ENCODE measurements around the gene VDR.
"Not testable (repeated sequence)": the region's sequence is repeated elsewhere in the genome, so short reads cannot be mapped to it uniquely, and the experiment has no call there.

VDR gene

GRCh38 chr12:47843226-47843980 is 61.4 kb downstream of the VDR start:
- DNase-seq = no peak

- DNase-seq = not testable (repeated sequence)
Observed at GRCh38 chr12:47842543-47842942, 62.3 kb downstream of the VDR start.

- DNase-seq = no peak
Observed at GRCh38 chr12:47841910-47842309, 62.9 kb downstream of the VDR start.

GRCh38 chr12:47841501-47841900 is 63.3 kb downstream of the VDR start:
- DNase-seq = no peak

GRCh38 chr12:47840571-47840970 is 64.2 kb downstream of the VDR start:
- DNase-seq = no peak

- DNase-seq = no peak
Observed at GRCh38 chr12:47839214-47839876, 65.4 kb downstream of the VDR start.

- DNase-seq = peak; percentile 16
Observed at GRCh38 chr12:47838286-47838931, 66.4 kb downstream of the VDR start.

- peak; percentile 71 for DNase-seq
Observed at GRCh38 chr12:47837190-47838171, 67.3 kb downstream of the VDR start.

GRCh38 chr12:47835831-47836155 is 69.0 kb downstream of the VDR start:
- DNase-seq = no peak

GRCh38 chr12:47835006-47835830 is 69.6 kb downstream of the VDR start:
- no peak for DNase-seq

GRCh38 chr12:47834199-47834903 is 70.4 kb downstream of the VDR start:
- DNase-seq = no peak

GRCh38 chr12:47833591-47834012 is 71.2 kb downstream of the VDR start:
- DNase-seq = no peak

GRCh38 chr12:47832263-47832933 is 72.4 kb downstream of the VDR start:
- no peak for DNase-seq

- no peak for DNase-seq
Observed at GRCh38 chr12:47829584-47829983, 75.2 kb downstream of the VDR start.

- DNase-seq = no peak
Observed at GRCh38 chr12:47828976-47829482, 75.8 kb downstream of the VDR start.

GRCh38 chr12:47828008-47828975 is 76.5 kb downstream of the VDR start:
- DNase-seq = no peak

GRCh38 chr12:47825173-47825639 is 79.6 kb downstream of the VDR start:
- DNase-seq = no peak

GRCh38 chr12:47824635-47825034 is 80.2 kb downstream of the VDR start:
- DNase-seq = no peak

GRCh38 chr12:47824198-47824597 is 80.6 kb downstream of the VDR start:
- no peak for DNase-seq

All from NCI-H1092 treated with DMSO at 0.1 percent for 48 hours (cell line).